Adrenal gland (tissue), 12 donors: Measurements from ENCODE around the gene NIPSNAP3A. TPM values are rescaled to one million over a fixed set of nuclear protein-coding genes. Genes with fewer than 3 reads are reported as not detected.
"Not testable (repeated sequence)": the region's sequence is repeated elsewhere in the genome, so short reads cannot be mapped to it uniquely, and the experiment has no call there.

Source experiments
- DNase-seq, 7 donors: peaks; one replicate each; pipeline ENCODE4 v3.0.0-alpha.2; 2019 to 2020
- H3K27ac ChIP-seq, 5 donors: fragments of 200-600 bp; sonication (generic) in 4 of 5; 1 replicate in 3 of 5; 2 replicates in 2 of 5; pipeline versions ENCODE4 v1.5.1 to v1.8.0; 2016 to 2020; ENCODE audit warnings: mild to moderate bottlenecking in 1 of 5
- H3K27me3 ChIP-seq: fragments of 200-600 bp; 2 replicates; pipeline ENCODE4 v1.8.0; 2021
- H3K36me3 ChIP-seq, 2 donors: fragments of 200-600 bp; replicated peaks in 1 of 2; 1 replicate in 1 of 2; 2 replicates in 1 of 2; pipeline versions ENCODE4 v1.5.1 to v1.8.0; 2018 to 2022
- H3K4me1 ChIP-seq, 2 donors: fragments of 200-600 bp; replicated peaks in 1 of 2; 1 replicate in 1 of 2; 2 replicates in 1 of 2; pipeline versions ENCODE4 v1.5.1 to v1.8.0; 2018 to 2021
- H3K4me3 ChIP-seq, 4 donors: fragments of 200-600 bp; sonication (generic) in 3 of 4; one replicate each; pipeline ENCODE4 v1.5.1; 2016 to 2018
- H3K9me3 ChIP-seq, 3 donors: fragments of 200-600 bp; sonication (generic) in 1 of 3; replicated peaks in 1 of 3; 1 replicate in 2 of 3; 2 replicates in 1 of 3; pipeline versions ENCODE4 v1.5.1 to v1.8.0; 2016 to 2021
- CTCF ChIP-seq, 6 experiments: fragments of 450-650 bp in 4 of 6; fragments of 200-600 bp in 2 of 6; sonication (generic) in 1 of 6; IDR thresholded peaks; 1 replicate in 5 of 6; 2 replicates in 1 of 6; pipeline versions ENCODE4 v1.5.1 to v1.8.0; 2016 to 2021; ENCODE audit warnings: antibody characterized with exemption in 6 of 6, mild to moderate bottlenecking in 2 of 6, moderate library complexity in 1 of 6
- POLR2A ChIP-seq, 2 donors: fragments of 450-650 bp; IDR thresholded peaks; one replicate each; pipeline ENCODE4 v1.6.1; 2017; ENCODE audit warnings: antibody characterized with exemption in 2 of 2, mild to moderate bottlenecking in 2 of 2, moderate library complexity in 1 of 2
- WGBS, 4 donors: extraction: QIAGEN DNeasy Blood & Tissue Kit in 2 of 4; methylation state at CpG; one replicate each; pipeline versions ENCODE4 v1.1.5 to v1.1.7; 2013 to 2017; 5-methylcytosine and 5-hydroxymethylcytosine counted together
- intact Hi-C, 2 donors: fragments of 100-400 bp; cut with DNase I; formaldehyde crosslinking; loops; one replicate each; pipeline versions ENCODE4 v1.14.1 to v1.15.0; 2022 to 2023
- polyA plus RNA-seq, 3 donors: library from polyadenylated mRNA; stranded (reverse); fragments of 200-250 nt in 2 of 3; fragments of 350-450 nt in 1 of 3; fragmentation: Illumina TruSeq in 1 of 3; extraction: RNeasy Lipid Tissue Mini Kit (QIAGEN cat#74804) in 1 of 3; gene quantifications; one replicate each; pipeline ENCODE4 v1.2.3, GENCODE V29; 2013 to 2014
- total RNA-seq, 9 donors: library from RNA; depleted of rRNA in 4 of 9; stranded (reverse); fragments of >200 nt in 4 of 9; fragments of 120-200 nt in 1 of 9; fragmentation: NEBNext Ultra II Directional in 1 of 9; extraction: Animal tissue kit (Norgen Biotek cat#: 25700) in 1 of 9; gene quantifications; one replicate each; pipeline versions ENCODE4 v1.1.0 to v1.2.4, GENCODE V29; 2013 to 2023
- donor health status: healthy with polysubstance abuse.
- donor health status: Bipolar disorder and iron deficiency.
- donor health status: DM: yes; HTN: yes; CAD: no.
- donor health status: DM: no; HTN: no; CAD: no.
- donor health status: DM: no; HTN: no; CAD: no.
- donor health status: DM: yes; HTN: yes; CAD: no.

NIPSNAP3A gene
- total and polyA plus RNA-seq, 12 donors = 18.3 to 164 (median 43.7) TPM

- no peaks in the 10 kb centered on the region for H3K27me3 ChIP-seq
- H3K4me3 ChIP-seq = no peak overlapping the region
- DNase-seq = no peak
- no peaks in the 10 kb centered on the region for H3K9me3 ChIP-seq
- intact Hi-C loops = no loop called here
- H3K4me1 ChIP-seq = peaks cover 5 to 37% of the 10 kb centered on the region in 2 donors
- TF ChIP-seq CTCF (IDR thresholded peaks at IDR 0.05) = no peak
- no peak for TF ChIP-seq POLR2A (IDR thresholded peaks at IDR 0.05)
- 94 to 96% (median 94%) methylated on average over 7 of the region's 7 CpGs for WGBS, 4 donors
- H3K27ac ChIP-seq = peak overlapping the region in 1 of 5 donors; percentile 92
- H3K36me3 ChIP-seq = no peaks in the 10 kb centered on the region
These were observed 18.5 kb downstream of the NIPSNAP3A start for GRCh38 chr9:104766025-104766424.

- H3K27ac ChIP-seq = no peak overlapping the region
- no peak overlapping the region for H3K4me3 ChIP-seq
- WGBS, 4 donors = 93 to 99% (median 98%) methylated on average over 3 of the region's 3 CpGs
- intact Hi-C loops = no loop called here
- TF ChIP-seq POLR2A (IDR thresholded peaks at IDR 0.05) (no peak), CTCF (IDR thresholded peaks at IDR 0.05) (no peak)
- no peaks in the 10 kb centered on the region for H3K36me3 ChIP-seq
- H3K27me3 ChIP-seq = no peaks in the 10 kb centered on the region
- H3K9me3 ChIP-seq = no peaks in the 10 kb centered on the region
- H3K4me1 ChIP-seq = peaks cover 5 to 43% of the 10 kb centered on the region in 2 donors
- DNase-seq = no peak
These were observed 20.0 kb downstream of the NIPSNAP3A start for GRCh38 chr9:104767507-104767906.

GRCh38 chr9:104769029-104769428 lies 21.5 kb downstream of the NIPSNAP3A start:
- H3K9me3 ChIP-seq, DNase-seq, H3K36me3 ChIP-seq, intact Hi-C loops, H3K27ac ChIP-seq, H3K27me3 ChIP-seq, H3K4me3 ChIP-seq: not testable (repeated sequence)
- WGBS, 4 donors = 95 to 99% (median 97%) methylated on average over 11 to 12 of the region's 12 CpGs
- peaks cover 15 to 57% of the 10 kb centered on the region in 2 donors for H3K4me1 ChIP-seq

- Histone ChIP-seq H3K27ac (peak overlapping the region in 3 of 5 donors; percentile 18 to 67 (median 29)), H3K4me3 (no peak overlapping the region), H3K27me3 (no peaks in the 10 kb centered on the region), H3K9me3 (no peaks in the 10 kb centered on the region), H3K4me1 (peaks cover 15 to 61% of the 10 kb centered on the region in 2 donors), H3K36me3 (no peaks in the 10 kb centered on the region)
- WGBS, 4 donors = 73 to 75% (median 74%) methylated on average over 2 of the region's 2 CpGs
- TF ChIP-seq POLR2A (IDR thresholded peaks at IDR 0.05) = no peak
- no peak for TF ChIP-seq CTCF (IDR thresholded peaks at IDR 0.05)
- intact Hi-C loops = no loop called here
- no peak for DNase-seq
These were observed 22.2 kb downstream of the NIPSNAP3A start for GRCh38 chr9:104769655-104770054.
